Lower lobe of right lung (tissue), 2 donors: ENCODE data around the gene CCL7. TPM values are rescaled to one million over a fixed set of nuclear protein-coding genes. Genes with fewer than 3 reads are reported as not detected.

ENCODE experiments used
- ATAC-seq, 2 donors: fragments of 200-7000 bp; cut with Tn5 transposase; one replicate each; pipeline ENCODE4 v1.9.1; 2020 to 2022; ENCODE audit warnings: mild to moderate bottlenecking in 2 of 2, moderate library complexity in 2 of 2
- DNase-seq: peaks from one replicate; pipeline ENCODE4 v3.0.0-alpha.2; 2020
- H3K27ac ChIP-seq: fragments of 200-600 bp; one replicate; pipeline ENCODE4 v1.8.0; 2022
- H3K27me3 ChIP-seq: fragments of 200-600 bp; one replicate; pipeline ENCODE4 v1.8.0; 2022; ENCODE audit warnings: low read depth
- H3K36me3 ChIP-seq: fragments of 200-600 bp; one replicate; pipeline ENCODE4 v1.8.0; 2022; ENCODE audit warnings: mild to moderate bottlenecking
- H3K4me1 ChIP-seq: fragments of 200-600 bp; one replicate; pipeline ENCODE4 v1.8.0; 2022
- H3K4me3 ChIP-seq: fragments of 200-600 bp; one replicate; pipeline ENCODE4 v1.8.0; 2022; ENCODE audit warnings: mild to moderate bottlenecking
- H3K9me3 ChIP-seq: fragments of 200-600 bp; one replicate; pipeline ENCODE4 v1.8.0; 2022
- intact Hi-C: fragments of 100-400 bp; cut with DNase I; formaldehyde crosslinking; loops from one replicate; pipeline ENCODE4 v1.11.0; 2022
- total RNA-seq: library from RNA; stranded (reverse); fragmentation: NEBNext Ultra II Directional; extraction: Animal tissue kit (Norgen Biotek cat#: 25700); gene quantifications from one replicate; pipeline ENCODE4 v1.2.1, GENCODE V29; 2021
- TF ChIP-seq, protein P1 (sequence below): fragments of 200-600 bp; IDR thresholded peaks from one replicate; pipeline ENCODE4 v1.8.0; 2022; ENCODE audit warnings: antibody characterized with exemption, mild to moderate bottlenecking
- donor health status: DM: no; HTN: yes; CAD: no; lungs with severe emphysema.

CCL7 gene
- total RNA-seq, 1 donor from 2014 or later: not detected

DNA sequence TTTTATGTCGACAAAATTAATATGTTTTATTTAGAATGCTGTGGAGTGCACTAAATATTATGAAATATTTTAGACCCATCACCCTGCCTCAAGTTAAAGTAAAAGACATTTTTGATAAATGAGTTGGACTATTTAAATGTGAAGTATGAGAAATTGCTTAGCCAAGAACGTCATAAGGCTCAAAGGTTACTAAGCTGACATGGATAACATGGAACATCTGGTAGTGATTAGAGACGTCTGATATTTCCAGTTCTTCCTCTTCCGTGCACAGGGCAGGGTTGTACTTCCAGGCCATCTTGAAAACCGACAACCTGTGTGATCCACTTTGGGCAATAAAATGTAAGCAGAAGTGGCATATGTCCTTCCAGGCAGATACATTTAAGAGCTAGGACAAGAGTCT, 42.1 kb downstream of the CCL7 start:
- DNase-seq (no peak), ATAC-seq (peak in 1 of 2 donors; percentile 54)
- Histone ChIP-seq H3K27me3 (no peaks in the 10 kb centered on the region), H3K36me3 (no peaks in the 10 kb centered on the region), H3K4me3 (no peak overlapping the region), H3K27ac (peak overlapping the region; percentile 52), H3K9me3 (no peaks in the 10 kb centered on the region), H3K4me1 (peaks cover 24% of the 10 kb centered on the region)
- intact Hi-C loops: no loop called here
- TF ChIP-seq, protein P1, sequence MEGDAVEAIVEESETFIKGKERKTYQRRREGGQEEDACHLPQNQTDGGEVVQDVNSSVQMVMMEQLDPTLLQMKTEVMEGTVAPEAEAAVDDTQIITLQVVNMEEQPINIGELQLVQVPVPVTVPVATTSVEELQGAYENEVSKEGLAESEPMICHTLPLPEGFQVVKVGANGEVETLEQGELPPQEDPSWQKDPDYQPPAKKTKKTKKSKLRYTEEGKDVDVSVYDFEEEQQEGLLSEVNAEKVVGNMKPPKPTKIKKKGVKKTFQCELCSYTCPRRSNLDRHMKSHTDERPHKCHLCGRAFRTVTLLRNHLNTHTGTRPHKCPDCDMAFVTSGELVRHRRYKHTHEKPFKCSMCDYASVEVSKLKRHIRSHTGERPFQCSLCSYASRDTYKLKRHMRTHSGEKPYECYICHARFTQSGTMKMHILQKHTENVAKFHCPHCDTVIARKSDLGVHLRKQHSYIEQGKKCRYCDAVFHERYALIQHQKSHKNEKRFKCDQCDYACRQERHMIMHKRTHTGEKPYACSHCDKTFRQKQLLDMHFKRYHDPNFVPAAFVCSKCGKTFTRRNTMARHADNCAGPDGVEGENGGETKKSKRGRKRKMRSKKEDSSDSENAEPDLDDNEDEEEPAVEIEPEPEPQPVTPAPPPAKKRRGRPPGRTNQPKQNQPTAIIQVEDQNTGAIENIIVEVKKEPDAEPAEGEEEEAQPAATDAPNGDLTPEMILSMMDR: no peak

DNA sequence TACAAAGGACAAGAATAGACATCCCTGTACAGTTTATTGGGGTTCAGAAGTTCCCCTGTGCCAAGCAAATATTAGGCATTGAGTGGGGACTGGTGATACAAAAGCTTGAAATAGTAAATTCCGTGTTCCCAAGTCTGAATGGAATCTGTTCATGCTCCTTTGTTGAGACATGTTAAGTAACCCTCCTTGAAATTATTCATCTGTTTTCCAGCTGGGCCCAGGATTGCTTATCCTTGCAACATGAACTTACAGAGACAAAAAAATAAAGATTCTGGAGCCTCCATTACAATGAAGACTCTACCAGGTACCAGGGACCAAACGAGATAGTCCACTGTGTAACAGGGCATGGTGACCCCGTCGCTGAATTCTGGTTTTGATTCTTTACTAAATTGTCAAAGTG, 43.1 kb downstream of the CCL7 start:
- Histone ChIP-seq H3K4me1 (peaks cover 18% of the 10 kb centered on the region), H3K27me3 (no peaks in the 10 kb centered on the region), H3K27ac (peak overlapping the region; percentile 52), H3K4me3 (no peak overlapping the region), H3K36me3 (no peaks in the 10 kb centered on the region), H3K9me3 (no peaks in the 10 kb centered on the region)
- intact Hi-C loops: no loop called here
- TF ChIP-seq, protein P1: no peak
- ATAC-seq: peak; percentile 18 to 41
- no peak for DNase-seq

DNA sequence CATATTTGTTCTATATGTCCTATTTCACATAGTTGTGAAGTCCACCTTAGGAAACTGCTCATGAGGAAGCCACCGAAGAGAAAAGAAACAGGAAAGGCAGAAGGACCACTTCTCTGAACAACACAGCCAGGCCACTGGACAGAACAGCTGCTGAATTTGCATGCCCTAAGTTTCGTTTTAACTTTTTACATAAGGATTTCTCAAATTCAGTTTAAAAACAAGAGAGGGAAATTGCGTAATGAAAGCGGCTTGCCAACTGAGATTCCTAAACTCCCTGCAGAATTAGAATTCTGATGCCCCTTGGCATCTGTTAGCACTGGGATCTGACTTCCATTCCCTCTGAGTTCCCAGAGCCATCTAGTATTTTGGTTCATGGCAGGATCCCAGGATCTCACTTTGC, 44.3 kb downstream of the CCL7 start:
- DNase-seq (no peak), ATAC-seq (peak in 1 of 2 donors; percentile 51)
- H3K27me3 ChIP-seq: no peaks in the 10 kb centered on the region
- H3K4me1 ChIP-seq: peaks cover 18% of the 10 kb centered on the region
- no peaks in the 10 kb centered on the region for H3K9me3 ChIP-seq
- H3K4me3 ChIP-seq: no peak overlapping the region
- peak overlapping the region; percentile 27 for H3K27ac ChIP-seq
- TF ChIP-seq, protein P1: no peak
- no peaks in the 10 kb centered on the region for H3K36me3 ChIP-seq
- intact Hi-C loops: no loop called here

DNA sequence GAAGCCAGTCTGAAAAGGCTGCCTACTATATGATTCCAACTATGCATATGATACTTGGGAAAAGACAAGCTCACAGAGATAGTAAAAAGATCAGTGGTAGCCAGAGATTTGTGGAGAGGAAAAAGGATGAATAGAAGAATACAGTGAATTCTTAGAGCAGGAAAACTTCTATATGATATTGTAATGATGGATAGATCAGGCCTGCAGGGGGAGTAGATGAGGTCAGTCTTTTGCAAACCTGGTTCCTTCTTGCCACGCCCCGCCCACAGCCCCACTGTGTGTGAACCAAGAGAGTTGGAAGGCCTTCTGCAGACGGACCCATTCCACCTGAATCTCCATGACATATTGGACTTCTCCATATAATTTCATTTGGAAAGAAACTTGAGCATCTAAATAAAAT, 48.5 kb downstream of the CCL7 start:
- intact Hi-C loops: no loop called here
- ATAC-seq (no peak), DNase-seq (peak; percentile 59)
- TF ChIP-seq, protein P1: no peak
- H3K27me3 ChIP-seq: no peaks in the 10 kb centered on the region
- H3K27ac ChIP-seq: no peak overlapping the region
- no peak overlapping the region for H3K4me3 ChIP-seq
- peaks cover 17% of the 10 kb centered on the region for H3K4me1 ChIP-seq
- H3K9me3 ChIP-seq: no peaks in the 10 kb centered on the region
- no peaks in the 10 kb centered on the region for H3K36me3 ChIP-seq

DNA sequence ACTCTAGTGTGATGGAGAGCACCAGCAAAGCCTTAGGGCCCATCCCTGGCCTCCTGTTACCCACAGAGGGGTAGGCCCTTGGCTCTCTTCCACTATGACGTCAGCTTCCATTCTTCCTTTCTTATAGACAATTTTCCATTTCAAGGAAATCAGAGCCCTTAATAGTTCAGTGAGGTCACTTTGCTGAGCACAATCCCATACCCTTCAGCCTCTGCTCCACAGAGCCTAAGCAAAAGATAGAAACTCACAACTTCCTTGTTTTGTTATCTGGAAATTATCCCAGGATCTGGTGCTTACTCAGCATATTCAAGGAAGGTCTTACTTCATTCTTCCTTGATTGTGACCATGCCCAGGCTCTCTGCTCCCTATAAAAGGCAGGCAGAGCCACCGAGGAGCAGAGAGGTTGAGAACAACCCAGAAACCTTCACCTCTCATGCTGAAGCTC, 49.0 kb downstream of the CCL7 start, which contains the start of gene CCL8:
TSS of gene CCL8 (plus strand) at position 397 of the 445 bp plus-strand sequence. CDS start 67 bp downstream, outside the sequence.
- intact Hi-C loops: no loop called here
- DNase-seq: no peak
- ATAC-seq: no peak

More for the DNA sequence above, 49.0 kb downstream of the CCL7 start, which contains the start of gene CCL8:
- TF ChIP-seq, protein P1: no peak
- H3K36me3 ChIP-seq: no peaks in the 10 kb centered on the region
- peaks cover 3% of the 10 kb centered on the region for H3K9me3 ChIP-seq
- no peak within 1 kb of the TSS for H3K27ac ChIP-seq
- peaks cover 11% of the 10 kb centered on the region for H3K4me1 ChIP-seq
- H3K27me3 ChIP-seq: no peaks in the 10 kb centered on the region
- no peak within 1 kb of the TSS for H3K4me3 ChIP-seq

Other genes with a start within 250 kb of the CCL7 start
- 34.1 TPM for gene CCL2, start 14.9 kb upstream of the CCL7 start, total RNA-seq
- gene CCL11, start 15.5 kb downstream of the CCL7 start, total RNA-seq: 1.1 TPM
- gene CCL8, start 49.2 kb downstream of the CCL7 start, total RNA-seq: 1.6 TPM
- gene CCL13, start 86.3 kb downstream of the CCL7 start, total RNA-seq: 14.6 TPM
- not detected for gene CCL1, start 93.0 kb downstream of the CCL7 start, total RNA-seq